Measurements from ENCODE around the gene PLBD2.

Gene PLBD2

DNA sequence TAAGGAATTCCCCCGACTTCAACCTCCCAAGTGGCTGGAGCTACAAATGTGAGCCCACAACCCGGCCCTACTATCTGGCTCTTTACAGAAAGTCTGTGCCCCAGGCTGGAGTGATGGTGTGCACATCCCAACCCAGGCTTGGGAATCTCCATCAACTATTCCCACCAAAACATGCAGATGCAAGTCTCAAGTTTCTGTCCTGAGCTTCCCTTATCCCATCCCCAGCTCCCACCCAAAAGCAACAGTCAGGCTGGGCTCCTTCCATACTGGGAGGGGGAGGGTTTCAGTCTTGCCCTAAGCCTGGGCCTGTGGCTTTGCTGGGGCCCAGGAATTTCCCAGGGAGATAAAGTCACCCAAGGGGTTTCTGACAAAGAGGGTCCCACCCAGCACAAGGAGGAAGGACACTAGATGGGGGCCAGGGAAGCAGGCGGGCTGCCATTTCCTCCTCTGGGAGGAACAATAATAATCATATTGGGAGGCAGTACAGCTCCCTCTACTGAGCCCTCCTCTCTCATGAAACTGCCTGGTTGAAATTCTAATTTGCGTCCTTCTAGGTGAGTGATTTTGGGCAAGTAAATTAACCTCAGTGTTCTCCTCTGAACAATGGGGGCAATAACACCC is 31.5 kb upstream of the PLBD2 start:
- no peak overlapping the region for H3K27ac ChIP-seq (ENCODE audit: low read depth, low read length)
- H3K9ac ChIP-seq (ENCODE audit: low read length), result no peak overlapping the region
- no peaks in the 10 kb centered on the region for H3K27me3 ChIP-seq (ENCODE audit: control insufficient read depth, insufficient read depth, low read length)
- no peak overlapping the region for H3K4me3 ChIP-seq (ENCODE audit: low read depth, low read length)
- H3K9me3 ChIP-seq (ENCODE audit: control insufficient read depth, insufficient read depth, low read depth, low read length), result no peaks in the 10 kb centered on the region
- H3K4me1 ChIP-seq (ENCODE audit: control insufficient read depth, insufficient read depth, low read length), result no peaks in the 10 kb centered on the region; the same call in 1 of the 2 replicates
- H3K36me3 ChIP-seq (ENCODE audit: control insufficient read depth, insufficient read depth, low read length), result peaks cover 4% of the 10 kb centered on the region; the same call in 1 of the 2 replicates

DNA sequence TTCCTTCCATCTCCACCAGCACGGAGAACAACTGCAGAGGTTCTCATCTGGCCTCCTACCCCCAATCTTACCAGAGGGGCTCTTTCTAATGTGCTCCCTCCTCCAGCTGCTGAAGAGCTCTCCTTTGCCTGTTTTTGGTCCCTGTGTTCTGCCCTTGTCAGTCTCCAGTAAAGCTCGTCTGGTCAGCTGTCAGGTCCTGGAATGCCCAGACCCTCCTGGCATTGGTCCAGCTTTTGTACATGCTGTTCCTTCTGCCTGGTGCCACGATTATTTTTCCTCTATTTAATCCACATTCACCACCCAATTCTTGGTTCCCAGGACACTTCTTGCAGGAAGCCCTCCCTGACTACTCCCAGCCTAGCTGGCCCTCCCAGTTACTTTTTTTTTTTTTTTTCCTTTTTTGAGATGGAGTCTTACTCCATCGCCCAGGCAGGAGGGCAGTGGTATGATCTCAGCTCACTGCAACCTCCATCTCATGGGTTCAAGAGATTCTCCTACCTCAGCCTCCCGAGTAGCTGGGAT is 30.0 kb upstream of the PLBD2 start:
- no peak overlapping the region for H3K9ac ChIP-seq (ENCODE audit: low read length)
- H3K27ac ChIP-seq (ENCODE audit: low read depth, low read length), result no peak overlapping the region
- no peaks in the 10 kb centered on the region for H3K9me3 ChIP-seq (ENCODE audit: control insufficient read depth, insufficient read depth, low read depth, low read length)
- no peak overlapping the region for H3K4me3 ChIP-seq (ENCODE audit: low read depth, low read length)
- no peaks in the 10 kb centered on the region; the same call in 1 of the 2 replicates for H3K4me1 ChIP-seq (ENCODE audit: control insufficient read depth, insufficient read depth, low read length)
- H3K36me3 ChIP-seq (ENCODE audit: control insufficient read depth, insufficient read depth, low read length), result peaks cover 8% of the 10 kb centered on the region; the same call in 1 of the 2 replicates
- H3K27me3 ChIP-seq (ENCODE audit: control insufficient read depth, insufficient read depth, low read length), result no peaks in the 10 kb centered on the region

DNA sequence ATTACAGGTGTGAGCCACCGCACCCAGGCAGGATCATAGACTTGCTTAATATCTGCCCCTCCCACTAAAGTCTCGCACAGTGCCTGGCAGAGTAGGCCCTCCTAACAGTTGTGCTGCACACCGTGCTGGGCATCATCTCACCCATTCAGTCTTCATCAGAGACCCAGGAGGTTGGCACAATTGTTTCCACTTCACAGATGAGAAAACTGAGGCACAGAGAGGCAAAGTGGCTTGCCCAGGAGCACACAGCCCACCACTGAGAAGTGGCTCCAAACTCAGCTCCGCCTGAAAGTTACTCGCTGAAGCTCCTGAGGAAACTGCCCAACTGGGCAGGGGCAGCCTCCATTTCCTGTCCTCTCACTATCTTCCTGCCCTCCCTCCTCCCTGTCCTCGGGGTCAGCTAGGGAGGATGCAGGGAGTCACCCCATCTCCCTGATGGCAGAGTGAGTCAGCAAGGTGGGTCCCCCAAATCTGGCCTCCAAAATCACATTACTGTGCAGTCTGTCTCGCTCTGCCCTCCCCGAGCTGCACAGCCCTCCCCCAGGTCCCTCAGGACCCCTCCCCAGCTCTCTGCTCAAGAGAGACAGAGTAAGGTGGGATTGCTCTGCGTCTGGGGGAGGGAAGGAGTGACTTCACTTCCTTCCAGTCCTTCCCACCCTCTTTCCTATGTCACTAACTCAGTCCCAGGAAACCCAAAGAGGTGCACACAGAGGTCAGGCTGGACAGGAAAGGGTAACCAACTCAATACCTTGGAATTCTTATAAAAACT is 29.2 kb upstream of the PLBD2 start:
- H3K9me3 ChIP-seq (ENCODE audit: control insufficient read depth, insufficient read depth, low read depth, low read length), result no peaks in the 10 kb centered on the region
- H3K36me3 ChIP-seq (ENCODE audit: control insufficient read depth, insufficient read depth, low read length), result peaks cover 8% of the 10 kb centered on the region; the same call in 1 of the 2 replicates
- H3K4me1 ChIP-seq (ENCODE audit: control insufficient read depth, insufficient read depth, low read length), result peaks cover 5% of the 10 kb centered on the region; the same call in 1 of the 2 replicates
- H3K27ac ChIP-seq (ENCODE audit: low read depth, low read length), result no peak overlapping the region
- H3K27me3 ChIP-seq (ENCODE audit: control insufficient read depth, insufficient read depth, low read length), result peaks cover 5% of the 10 kb centered on the region
- H3K9ac ChIP-seq (ENCODE audit: low read length), result no peak overlapping the region
- H3K4me3 ChIP-seq (ENCODE audit: low read depth, low read length), result no peak overlapping the region

DNA sequence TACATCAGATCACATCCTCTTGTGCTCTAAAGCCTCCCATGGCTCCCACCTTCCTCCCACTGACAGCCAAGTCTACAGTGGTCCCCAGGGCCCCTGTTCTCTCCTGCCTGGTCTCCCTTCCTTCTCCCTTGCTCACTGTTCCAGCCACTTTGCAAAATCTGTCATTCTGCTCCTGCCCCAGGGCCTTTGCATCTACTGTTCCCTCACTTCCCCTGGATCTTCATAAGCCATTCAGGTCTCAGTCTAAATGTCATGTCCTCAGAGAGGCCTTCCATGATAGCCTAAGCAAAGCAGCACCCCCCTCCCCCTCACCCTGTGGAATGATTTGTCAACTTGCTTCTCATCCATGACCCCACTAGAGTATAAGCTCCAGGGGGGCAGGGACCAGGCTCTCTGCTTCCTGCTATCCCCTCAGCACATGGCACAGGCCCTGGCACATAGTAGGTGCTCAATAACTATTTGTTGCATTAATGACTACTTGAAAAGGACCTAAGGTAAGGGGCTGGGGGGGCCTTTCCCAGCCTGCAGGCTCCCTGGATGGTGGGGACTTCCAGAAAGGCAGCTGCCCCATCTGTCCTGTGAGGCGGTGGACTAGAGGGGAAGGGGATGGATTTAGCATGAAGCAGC is 28.5 kb upstream of the PLBD2 start:
- no peak overlapping the region for H3K27ac ChIP-seq (ENCODE audit: low read depth, low read length)
- no peak overlapping the region for H3K9ac ChIP-seq (ENCODE audit: low read length)
- H3K4me3 ChIP-seq (ENCODE audit: low read depth, low read length), result no peak overlapping the region
- no peaks in the 10 kb centered on the region for H3K9me3 ChIP-seq (ENCODE audit: control insufficient read depth, insufficient read depth, low read depth, low read length)
- H3K4me1 ChIP-seq (ENCODE audit: control insufficient read depth, insufficient read depth, low read length), result peaks cover 8% of the 10 kb centered on the region; the same call in 1 of the 2 replicates
- H3K36me3 ChIP-seq (ENCODE audit: control insufficient read depth, insufficient read depth, low read length), result peaks cover 8% of the 10 kb centered on the region; the same call in 1 of the 2 replicates
- H3K27me3 ChIP-seq (ENCODE audit: control insufficient read depth, insufficient read depth, low read length), result peaks cover 10% of the 10 kb centered on the region

DNA sequence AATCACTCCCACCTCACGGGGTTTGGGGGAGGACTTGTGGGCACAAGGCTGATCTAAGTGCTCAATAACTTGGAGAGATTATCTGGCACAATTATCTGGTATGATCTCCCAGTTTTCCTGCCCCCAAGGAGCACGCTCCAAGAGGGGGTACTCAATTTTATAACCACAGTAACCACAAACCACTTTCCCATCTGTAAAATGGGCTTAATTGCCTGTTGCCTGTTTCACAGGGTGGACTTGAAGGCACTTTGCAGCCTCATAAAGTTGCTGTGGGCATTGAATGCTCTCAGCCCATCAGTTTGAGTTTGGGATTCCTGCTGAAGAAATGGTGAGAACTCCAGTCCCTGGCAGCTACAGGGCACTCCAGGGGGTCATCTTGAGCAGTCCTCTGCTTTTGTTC is 27.9 kb upstream of the PLBD2 start:
- Histone ChIP-seq H3K9ac (ENCODE audit: low read length) (no peak overlapping the region), H3K27me3 (ENCODE audit: control insufficient read depth, insufficient read depth, low read length) (peaks cover 10% of the 10 kb centered on the region), H3K36me3 (ENCODE audit: control insufficient read depth, insufficient read depth, low read length) (peaks cover 8% of the 10 kb centered on the region; the same call in 1 of the 2 replicates), H3K27ac (ENCODE audit: low read depth, low read length) (no peak overlapping the region), H3K4me1 (ENCODE audit: control insufficient read depth, insufficient read depth, low read length) (peaks cover 8% of the 10 kb centered on the region; the same call in 1 of the 2 replicates), H3K9me3 (ENCODE audit: control insufficient read depth, insufficient read depth, low read depth, low read length) (no peaks in the 10 kb centered on the region), H3K4me3 (ENCODE audit: low read depth, low read length) (no peak overlapping the region)

DNA sequence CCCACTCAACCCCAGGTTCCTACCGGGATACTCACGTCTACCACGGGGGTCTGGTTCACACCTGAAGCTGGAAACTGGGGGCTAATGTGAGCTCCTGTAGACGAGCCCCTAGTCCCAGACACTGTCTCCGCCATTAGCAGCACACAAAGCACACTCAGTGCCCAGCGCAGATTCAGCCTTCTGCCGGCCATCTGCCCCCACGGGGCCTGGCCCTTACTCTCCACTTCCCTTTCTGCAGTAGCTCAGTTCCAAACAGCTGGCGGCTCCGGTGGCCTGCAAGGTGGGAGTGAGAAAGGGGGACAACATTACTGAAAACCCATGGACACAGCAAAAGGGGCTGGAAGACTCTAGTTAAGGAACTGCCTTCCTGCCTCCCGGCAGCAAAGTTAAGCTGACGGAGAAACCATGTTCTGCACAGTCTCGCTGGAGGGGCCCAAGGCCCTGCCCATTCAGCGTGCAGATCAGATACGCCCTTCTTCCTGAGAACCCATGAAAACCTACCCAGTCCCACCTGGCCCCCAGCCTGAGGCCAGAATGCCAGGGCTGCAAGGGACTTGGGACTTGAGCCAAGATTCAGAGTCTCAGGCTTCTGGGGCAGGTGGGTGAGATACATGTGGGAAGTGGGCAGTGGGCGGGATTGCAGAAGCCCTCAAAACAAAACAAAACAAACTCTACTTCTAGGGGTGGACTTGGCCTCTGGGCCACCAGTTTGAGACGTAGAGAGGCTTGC is 25.5 kb upstream of the PLBD2 start:
- Histone ChIP-seq H3K9ac (ENCODE audit: low read length) (no peak overlapping the region), H3K9me3 (ENCODE audit: control insufficient read depth, insufficient read depth, low read depth, low read length) (no peaks in the 10 kb centered on the region), H3K27me3 (ENCODE audit: control insufficient read depth, insufficient read depth, low read length) (peaks cover 10% of the 10 kb centered on the region), H3K36me3 (ENCODE audit: control insufficient read depth, insufficient read depth, low read length) (peaks cover 8% of the 10 kb centered on the region; the same call in 1 of the 2 replicates), H3K4me3 (ENCODE audit: low read depth, low read length) (no peak overlapping the region), H3K27ac (ENCODE audit: low read depth, low read length) (no peak overlapping the region), H3K4me1 (ENCODE audit: control insufficient read depth, insufficient read depth, low read length) (0 out of 2 replicates have a peak, but pooled peaks cover 8% of the 10 kb centered on the region)

DNA sequence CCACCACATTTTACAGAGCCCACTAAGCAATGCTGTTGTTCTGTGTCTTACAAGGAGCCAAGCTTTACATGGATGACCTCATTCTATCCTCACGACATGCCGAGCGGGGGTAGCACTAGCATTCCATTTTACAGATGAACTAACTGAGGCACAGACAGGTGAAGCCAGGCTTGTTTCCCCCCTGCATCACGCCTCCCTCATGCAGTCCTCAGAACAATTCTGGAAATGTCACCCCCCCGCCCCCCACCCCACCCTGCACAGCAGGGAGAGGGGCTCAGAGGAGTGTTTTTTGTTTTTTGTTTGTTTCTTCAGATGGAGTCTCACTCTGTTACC is 25.0 kb upstream of the PLBD2 start:
- Histone ChIP-seq H3K27ac (ENCODE audit: low read depth, low read length) (no peak overlapping the region), H3K9me3 (ENCODE audit: control insufficient read depth, insufficient read depth, low read depth, low read length) (no peaks in the 10 kb centered on the region), H3K36me3 (ENCODE audit: control insufficient read depth, insufficient read depth, low read length) (peaks cover 8% of the 10 kb centered on the region; the same call in 1 of the 2 replicates), H3K9ac (ENCODE audit: low read length) (no peak overlapping the region), H3K4me1 (ENCODE audit: control insufficient read depth, insufficient read depth, low read length) (0 out of 2 replicates have a peak, but pooled peaks cover 8% of the 10 kb centered on the region), H3K27me3 (ENCODE audit: control insufficient read depth, insufficient read depth, low read length) (peaks cover 10% of the 10 kb centered on the region), H3K4me3 (ENCODE audit: low read depth, low read length) (no peak overlapping the region)

DNA sequence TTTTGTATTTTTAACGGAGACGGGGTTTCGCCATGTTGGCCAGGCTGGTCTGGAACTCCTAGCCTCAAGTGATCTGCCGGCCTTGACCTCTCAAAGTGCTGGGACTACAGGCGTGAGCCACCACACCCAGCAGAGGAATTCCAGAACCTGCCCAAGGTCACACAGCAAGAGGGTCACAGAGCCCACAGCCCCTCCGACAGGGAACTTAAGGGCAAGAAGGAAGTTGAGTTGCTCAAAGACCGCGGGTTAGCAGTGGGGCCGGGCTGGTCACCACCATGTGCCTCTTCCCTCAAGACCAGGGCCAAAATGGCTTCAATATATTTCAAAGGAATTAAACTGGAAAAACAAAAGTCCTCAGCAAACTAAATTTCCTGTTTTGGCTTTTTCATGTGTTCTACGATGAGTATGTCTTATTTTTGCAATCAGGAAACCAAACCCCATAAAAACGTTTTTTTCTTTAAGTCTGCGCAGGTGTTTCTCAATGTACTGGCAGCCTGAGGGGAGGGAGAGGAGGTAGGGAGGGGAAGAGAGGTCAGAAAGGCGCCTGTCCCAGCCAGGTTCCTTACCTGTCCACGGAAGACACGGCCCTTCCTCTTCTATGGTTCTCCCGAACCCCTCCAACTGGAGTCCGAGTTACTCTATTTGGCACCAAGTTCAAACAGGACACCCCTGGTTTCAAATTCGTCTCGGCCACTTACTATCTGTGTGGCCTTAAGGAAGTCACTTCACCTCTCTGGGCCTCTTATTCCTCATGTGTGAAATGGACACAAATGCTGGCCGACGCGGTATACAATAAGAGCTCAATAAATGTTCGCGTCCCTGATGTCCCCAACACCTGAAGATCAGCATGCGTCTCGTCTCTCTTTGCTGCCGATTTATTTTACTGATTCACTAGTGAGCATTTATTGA is 24.3 kb upstream of the PLBD2 start:
- Histone ChIP-seq H3K9me3 (ENCODE audit: control insufficient read depth, insufficient read depth, low read depth, low read length) (no peaks in the 10 kb centered on the region), H3K4me1 (ENCODE audit: control insufficient read depth, insufficient read depth, low read length) (0 out of 2 replicates have a peak, but pooled peaks cover 8% of the 10 kb centered on the region), H3K36me3 (ENCODE audit: control insufficient read depth, insufficient read depth, low read length) (peaks cover 8% of the 10 kb centered on the region; the same call in 1 of the 2 replicates), H3K27me3 (ENCODE audit: control insufficient read depth, insufficient read depth, low read length) (peaks cover 10% of the 10 kb centered on the region), H3K27ac (ENCODE audit: low read depth, low read length) (no peak overlapping the region), H3K9ac (ENCODE audit: low read length) (peak overlapping the region; percentile 57), H3K4me3 (ENCODE audit: low read depth, low read length) (peak overlapping the region; percentile 82)

DNA sequence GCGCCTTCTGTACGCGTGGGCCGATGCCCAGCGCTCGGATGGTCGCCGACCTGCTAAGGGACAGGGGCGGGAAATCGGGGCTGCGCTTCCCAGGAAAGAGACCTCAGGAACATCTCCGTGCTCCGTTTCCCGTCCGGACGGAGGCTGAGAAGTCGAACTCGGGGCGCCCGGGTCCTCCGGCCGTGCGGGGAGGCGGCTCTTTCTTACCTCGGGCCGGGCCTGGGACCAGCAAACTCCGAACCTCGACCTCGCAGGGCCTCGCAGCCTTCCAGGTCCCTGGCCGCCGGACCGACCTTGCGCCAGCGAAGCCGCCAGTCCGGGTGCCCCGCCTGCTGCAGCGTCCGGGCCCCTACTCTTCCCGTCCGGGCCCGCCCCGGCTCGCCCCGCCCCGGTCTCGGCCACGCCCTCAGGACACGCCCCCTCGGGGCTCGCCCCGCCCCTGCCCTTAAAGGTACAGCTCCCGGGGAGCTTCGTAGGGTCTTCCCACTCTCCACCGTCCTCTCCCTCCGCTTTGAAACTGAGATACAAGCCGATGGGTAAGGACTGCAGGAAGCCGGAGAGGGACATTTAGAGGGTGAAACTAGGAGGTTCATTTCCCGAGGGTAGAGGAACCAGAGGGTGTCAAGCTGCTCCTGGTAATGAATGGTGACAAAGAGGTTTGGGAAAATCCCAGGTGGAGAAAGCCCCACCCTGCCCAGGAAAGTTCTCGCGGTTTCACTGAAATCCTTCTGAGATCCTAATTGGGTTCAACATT is 23.4 kb upstream of the PLBD2 start, which contains the start of gene SLC8B1:
Gene SLC8B1 (minus strand): TSS at position 324 of the 754 bp plus-strand sequence. CDS start 2,231 bp downstream, outside the sequence.
- H3K4me1 ChIP-seq (ENCODE audit: control insufficient read depth, insufficient read depth, low read length), result 0 out of 2 replicates have a peak, but pooled peaks cover 8% of the 10 kb centered on the region
- H3K9me3 ChIP-seq (ENCODE audit: control insufficient read depth, insufficient read depth, low read depth, low read length), result no peaks in the 10 kb centered on the region
- H3K27me3 ChIP-seq (ENCODE audit: control insufficient read depth, insufficient read depth, low read length), result peaks cover 10% of the 10 kb centered on the region
- H3K9ac ChIP-seq (ENCODE audit: low read length), result peak within 1 kb of the TSS; percentile 57
- peaks cover 8% of the 10 kb centered on the region; the same call in 1 of the 2 replicates for H3K36me3 ChIP-seq (ENCODE audit: control insufficient read depth, insufficient read depth, low read length)
- H3K4me3 ChIP-seq (ENCODE audit: low read depth, low read length), result peak within 1 kb of the TSS; percentile 82
- H3K27ac ChIP-seq (ENCODE audit: low read depth, low read length), result no peak within 1 kb of the TSS
